Central memory CD8-positive, alpha-beta T cell (primary cell): ENCODE measurements around the gene GTF3C2.
"Not testable (repeated sequence)": the region's sequence is repeated elsewhere in the genome, so short reads cannot be mapped to it uniquely, and the experiment has no call there.

Source experiments
- ATAC-seq: fragments of 150-1000 bp; cut with Tn5 transposase; replicated peaks from 2 replicates; pipeline ENCODE4 v1.10.0; 2022; ENCODE audit warnings: mild to moderate bottlenecking, moderate FRiP score, moderate number of reproducible peaks; ENCODE audit not compliant: poor library complexity, severe bottlenecking; ENCODE audit errors: extremely low read depth
- DNase-seq, 2 donors: peaks; one replicate each; pipeline ENCODE4 v3.0.0; 2021; ENCODE audit warnings: low spot score in 2 of 2
- H3K27ac Mint-ChIP-seq: one replicate; pipeline ENCODE4 v1.8.0; 2022; ENCODE audit warnings: low read depth, mild to moderate bottlenecking, moderate library complexity, mixed read lengths
- H3K27me3 Mint-ChIP-seq: one replicate; pipeline ENCODE4 v1.8.0; 2022; ENCODE audit warnings: mixed read lengths
- H3K36me3 Mint-ChIP-seq: one replicate; pipeline ENCODE4 v1.8.0; 2022; ENCODE audit warnings: mild to moderate bottlenecking, moderate library complexity, mixed read lengths; ENCODE audit not compliant: insufficient read depth
- H3K4me1 Mint-ChIP-seq: one replicate; pipeline ENCODE4 v1.8.0; 2022; ENCODE audit warnings: mixed read lengths
- H3K4me3 Mint-ChIP-seq: one replicate; pipeline ENCODE4 v1.8.0; 2022; ENCODE audit warnings: mild to moderate bottlenecking, moderate library complexity, mixed read lengths
- H3K9me3 Mint-ChIP-seq: one replicate; pipeline ENCODE4 v1.8.0; 2022; ENCODE audit warnings: mixed read lengths

GTF3C2 gene

DNA sequence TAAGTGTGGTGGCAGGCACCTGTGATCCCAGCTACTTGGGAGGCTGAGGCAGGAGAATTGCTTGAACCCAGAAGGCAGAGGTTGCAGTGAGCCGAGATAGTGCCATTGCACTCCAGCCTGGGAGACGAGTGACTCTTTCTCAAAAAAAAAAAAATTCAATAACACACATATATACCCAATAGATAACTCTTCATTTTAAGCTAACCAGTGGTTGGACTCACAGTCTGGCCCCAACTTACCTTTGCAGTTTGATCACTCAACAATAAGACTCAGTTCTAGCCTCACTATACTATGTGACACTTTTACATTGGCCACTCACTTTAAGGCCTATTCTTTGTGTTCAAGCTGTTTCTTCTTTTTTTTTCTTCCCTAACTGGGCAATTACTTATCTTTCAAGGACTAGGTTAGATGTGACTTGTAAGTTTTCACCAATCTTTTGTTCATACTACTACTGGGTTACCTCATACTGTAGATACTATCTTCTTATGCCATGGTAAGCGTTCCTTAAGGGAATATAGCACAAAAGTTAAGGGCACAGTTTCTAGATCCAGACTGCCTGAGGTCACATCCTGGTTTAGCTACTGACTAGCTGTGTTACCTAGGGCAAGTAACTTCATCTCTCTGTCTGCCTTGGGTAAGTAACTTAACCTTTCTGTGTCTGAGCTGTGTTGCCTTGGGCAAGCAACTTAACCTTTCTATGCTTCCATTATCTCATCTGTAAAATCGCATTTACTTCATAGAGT is 6.3 kb upstream of the GTF3C2 start:
- Mint-ChIP-seq H3K27me3 (no peaks in the 10 kb centered on the region), H3K27ac (no peak overlapping the region), H3K36me3 (peaks cover 11% of the 10 kb centered on the region), H3K4me1 (peaks cover 10% of the 10 kb centered on the region), H3K9me3 (no peaks in the 10 kb centered on the region), H3K4me3 (no peak overlapping the region)
- DNase-seq (no peak), ATAC-seq (no peak)

DNA sequence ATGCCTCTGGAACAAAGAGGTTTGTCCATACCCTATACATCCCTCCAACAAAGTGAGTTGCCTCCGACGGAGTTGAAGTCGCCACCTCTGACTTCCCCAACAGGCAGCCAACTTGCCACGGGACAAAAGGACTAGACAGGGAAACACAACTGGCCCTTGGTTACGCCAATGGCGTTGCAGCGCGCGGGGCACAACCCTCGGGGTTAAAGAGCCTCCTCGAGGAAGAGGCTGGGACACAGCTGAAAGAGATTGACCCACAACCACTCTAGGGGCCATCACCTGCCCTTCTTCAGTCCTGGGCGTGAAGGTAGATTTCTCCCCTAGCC is 545 bp downstream of the GTF3C2 start:
- H3K4me1 Mint-ChIP-seq, result peaks cover 54% of the 10 kb centered on the region
- H3K27ac Mint-ChIP-seq, result peak overlapping the region; percentile 99
- H3K27me3 Mint-ChIP-seq, result no peaks in the 10 kb centered on the region
- no peak for DNase-seq
- no peaks in the 10 kb centered on the region for H3K9me3 Mint-ChIP-seq
- ATAC-seq, result peak; percentile 26
- H3K4me3 Mint-ChIP-seq, result peak overlapping the region; percentile 96
- peaks cover 16% of the 10 kb centered on the region for H3K36me3 Mint-ChIP-seq

DNA sequence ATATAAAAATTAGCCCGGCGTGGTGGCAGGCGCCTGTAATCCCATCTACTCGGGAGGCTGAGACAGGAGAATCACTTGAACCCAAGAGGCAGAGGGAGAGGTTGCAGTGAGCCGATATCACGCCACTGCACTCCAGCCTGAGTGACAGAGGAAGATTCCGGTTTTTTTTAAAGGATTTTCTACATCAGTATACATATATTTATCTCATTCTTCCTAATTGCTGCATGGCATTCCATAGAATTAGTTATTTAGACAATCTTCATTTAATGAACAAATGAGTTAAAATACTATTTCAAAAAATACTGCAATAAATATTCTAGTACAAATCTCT is 2.0 kb downstream of the GTF3C2 start:
- no peaks in the 10 kb centered on the region for H3K27me3 Mint-ChIP-seq
- no peak for ATAC-seq
- no peak overlapping the region for H3K27ac Mint-ChIP-seq
- no peaks in the 10 kb centered on the region for H3K9me3 Mint-ChIP-seq
- peaks cover 60% of the 10 kb centered on the region for H3K4me1 Mint-ChIP-seq
- DNase-seq, result no peak
- peaks cover 18% of the 10 kb centered on the region for H3K36me3 Mint-ChIP-seq
- no peak overlapping the region for H3K4me3 Mint-ChIP-seq

DNA sequence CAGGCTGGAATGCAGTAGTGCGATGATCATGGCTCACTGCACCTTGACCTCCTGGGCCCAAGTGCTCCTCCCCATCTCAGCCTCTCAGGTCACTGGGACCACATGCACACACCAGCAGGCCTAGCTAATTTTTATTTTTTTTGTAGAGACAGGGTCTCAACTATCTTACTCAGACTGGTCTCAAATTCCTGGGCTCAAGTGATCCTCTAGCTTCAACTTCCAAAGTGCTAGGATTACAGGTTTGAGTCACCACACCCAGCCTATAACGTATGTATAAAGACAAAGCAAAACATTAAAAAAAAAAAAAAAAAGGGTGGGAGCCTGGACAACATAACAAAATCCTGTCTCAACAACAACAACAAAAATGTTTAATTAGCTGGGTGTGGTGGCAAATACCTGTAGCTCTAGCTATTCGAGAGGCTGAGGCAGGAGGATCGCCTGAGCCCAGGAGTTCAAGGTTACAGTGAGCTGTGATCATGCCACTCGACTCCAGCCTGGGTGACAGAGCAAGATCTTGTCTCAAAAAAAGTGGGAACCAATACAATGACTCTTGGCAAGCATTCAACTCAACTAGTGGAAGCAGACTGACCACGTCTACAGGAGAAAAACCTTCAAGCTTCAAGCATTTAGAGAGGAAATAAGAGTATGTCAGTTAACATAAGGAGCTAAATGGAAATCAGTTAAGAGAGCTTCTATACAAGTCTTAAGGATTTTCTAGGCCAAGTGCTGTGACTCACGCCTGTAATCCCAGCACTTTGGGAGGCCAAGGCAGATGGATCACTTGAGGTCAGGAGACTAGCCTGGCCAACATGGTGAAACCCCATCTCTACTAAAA is 2.6 kb downstream of the GTF3C2 start:
- no peak for ATAC-seq
- Mint-ChIP-seq H3K4me3 (no peak overlapping the region), H3K27ac (peak overlapping the region; percentile 78), H3K4me1 (peaks cover 60% of the 10 kb centered on the region), H3K27me3 (no peaks in the 10 kb centered on the region), H3K9me3 (no peaks in the 10 kb centered on the region), H3K36me3 (peaks cover 20% of the 10 kb centered on the region)
- no peak for DNase-seq

DNA sequence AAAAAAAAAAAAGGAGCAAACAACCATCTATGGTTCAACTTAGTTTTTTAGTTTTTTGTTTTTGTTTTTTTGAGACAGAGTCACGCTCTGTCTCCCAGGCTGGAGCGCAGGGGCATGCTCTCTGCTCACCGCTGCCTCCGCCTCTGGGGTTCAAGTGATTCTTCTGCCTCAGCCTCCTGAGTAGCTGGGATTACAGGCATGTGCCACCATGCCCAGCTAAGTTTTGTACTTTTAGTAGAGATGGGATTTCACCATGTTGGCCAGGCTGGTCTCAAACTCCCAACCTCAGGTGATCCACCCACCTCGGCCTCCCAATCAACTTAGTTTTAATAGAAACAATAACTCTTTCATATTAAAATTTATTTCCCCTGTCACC is 3.2 kb downstream of the GTF3C2 start:
- Mint-ChIP-seq H3K36me3 (peaks cover 18% of the 10 kb centered on the region), H3K27ac (peak overlapping the region; percentile 78)

DNA sequence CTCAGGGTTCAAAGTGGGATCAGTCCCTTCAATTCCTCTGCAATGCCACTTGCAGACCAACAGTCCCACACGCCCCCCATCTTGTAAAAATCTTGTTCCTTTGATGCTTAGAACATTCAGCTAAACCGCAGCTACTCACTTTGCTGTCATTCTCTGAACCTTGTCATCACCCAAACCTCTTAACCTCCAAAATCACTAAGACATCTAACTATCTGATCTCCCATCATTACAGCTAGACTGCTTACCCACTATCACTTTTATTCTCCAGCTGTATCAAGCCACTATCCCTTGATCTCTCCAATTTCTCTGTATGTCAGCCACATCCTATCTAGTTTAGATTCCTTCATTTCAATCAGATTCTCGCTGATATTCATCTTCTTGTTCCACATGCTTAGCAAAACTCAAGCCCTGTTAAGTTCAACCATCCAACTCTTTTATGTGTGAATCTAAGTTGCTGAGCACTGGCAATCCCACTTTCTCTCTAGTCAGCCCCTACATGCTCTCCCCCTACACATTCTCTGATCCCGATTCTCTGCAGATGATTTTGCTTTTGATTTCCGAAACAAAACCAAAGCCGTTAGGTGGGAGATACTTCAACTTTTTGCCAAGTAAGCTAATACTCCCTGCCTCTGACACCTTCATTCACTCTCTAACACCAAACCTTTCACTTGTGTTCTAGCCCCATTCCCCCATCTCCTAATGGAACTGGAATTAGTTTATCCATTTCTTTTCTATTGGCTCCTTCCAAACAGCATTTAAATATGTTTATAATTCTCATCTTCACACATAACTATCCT is 4.6 kb downstream of the GTF3C2 start:
- Mint-ChIP-seq H3K4me1 (peaks cover 50% of the 10 kb centered on the region), H3K27ac (peak overlapping the region; percentile 68), H3K4me3 (no peak overlapping the region), H3K9me3 (no peaks in the 10 kb centered on the region), H3K36me3 (peaks cover 20% of the 10 kb centered on the region), H3K27me3 (no peaks in the 10 kb centered on the region)
- no peak for DNase-seq
- ATAC-seq, result no peak

More for the DNA sequence above, 3.2 kb downstream of the GTF3C2 start:
- peaks cover 55% of the 10 kb centered on the region for H3K4me1 Mint-ChIP-seq
- not testable (repeated sequence) for H3K27me3 Mint-ChIP-seq, ATAC-seq, DNase-seq, H3K4me3 Mint-ChIP-seq, H3K9me3 Mint-ChIP-seq

DNA sequence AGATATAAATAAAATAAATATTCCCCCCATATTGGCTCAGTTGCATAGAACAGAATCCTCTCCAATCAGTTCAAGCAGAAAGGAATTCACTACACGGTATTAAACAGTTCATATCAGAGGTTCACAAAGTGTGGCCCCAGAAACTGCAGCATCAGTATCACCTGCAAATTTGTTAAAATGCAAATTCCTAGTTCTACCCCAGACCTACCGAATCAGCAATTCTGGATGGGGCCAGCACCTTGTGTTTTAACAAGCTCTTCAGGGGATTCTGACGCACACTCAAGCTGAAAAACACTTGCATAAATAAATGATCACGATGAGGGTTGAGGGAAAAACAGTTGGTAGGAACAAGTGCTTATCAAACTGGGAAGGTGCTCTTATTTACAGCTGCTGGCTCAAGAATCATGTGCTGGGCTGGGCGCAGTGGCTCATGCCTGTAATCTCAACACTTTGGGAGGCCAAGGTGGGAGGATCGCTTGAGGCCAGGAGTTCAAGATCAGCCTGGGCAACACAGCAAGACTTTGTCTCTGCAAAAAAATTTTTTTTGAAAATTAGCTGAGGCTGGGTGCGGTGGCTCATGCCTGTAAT is 6.4 kb downstream of the GTF3C2 start:
- peaks cover 6% of the 10 kb centered on the region for H3K36me3 Mint-ChIP-seq
- H3K27ac Mint-ChIP-seq, result no peak overlapping the region
- H3K4me3 Mint-ChIP-seq, result no peak overlapping the region
- H3K27me3 Mint-ChIP-seq, result no peaks in the 10 kb centered on the region
- ATAC-seq (no peak), DNase-seq (no peak)
- no peaks in the 10 kb centered on the region for H3K9me3 Mint-ChIP-seq
- peaks cover 42% of the 10 kb centered on the region for H3K4me1 Mint-ChIP-seq

DNA sequence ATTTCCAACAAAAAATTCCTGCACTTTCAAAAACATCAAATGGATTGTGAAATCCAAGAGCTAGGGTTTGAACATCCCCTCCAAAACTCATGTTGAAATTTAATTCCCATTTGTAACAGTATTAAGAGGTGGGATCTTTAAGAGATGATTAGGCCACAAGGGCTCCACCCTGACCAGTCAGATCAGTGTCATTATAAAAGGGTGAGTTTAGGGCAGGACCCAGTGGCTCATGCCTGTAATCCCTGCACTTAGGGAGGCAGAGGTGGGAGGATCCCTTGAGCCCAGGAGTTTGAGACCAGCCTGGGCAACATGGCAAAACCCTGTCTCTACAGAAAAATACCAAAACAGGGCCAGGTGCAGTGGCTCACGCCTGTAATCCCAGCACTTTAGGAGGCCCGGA is 8.9 kb downstream of the GTF3C2 start:
- Mint-ChIP-seq H3K4me3 (no peak overlapping the region), H3K36me3 (peaks cover 10% of the 10 kb centered on the region), H3K4me1 (peaks cover 34% of the 10 kb centered on the region), H3K27me3 (no peaks in the 10 kb centered on the region), H3K27ac (peak overlapping the region; percentile 29), H3K9me3 (no peaks in the 10 kb centered on the region)
- DNase-seq (no peak), ATAC-seq (no peak)

DNA sequence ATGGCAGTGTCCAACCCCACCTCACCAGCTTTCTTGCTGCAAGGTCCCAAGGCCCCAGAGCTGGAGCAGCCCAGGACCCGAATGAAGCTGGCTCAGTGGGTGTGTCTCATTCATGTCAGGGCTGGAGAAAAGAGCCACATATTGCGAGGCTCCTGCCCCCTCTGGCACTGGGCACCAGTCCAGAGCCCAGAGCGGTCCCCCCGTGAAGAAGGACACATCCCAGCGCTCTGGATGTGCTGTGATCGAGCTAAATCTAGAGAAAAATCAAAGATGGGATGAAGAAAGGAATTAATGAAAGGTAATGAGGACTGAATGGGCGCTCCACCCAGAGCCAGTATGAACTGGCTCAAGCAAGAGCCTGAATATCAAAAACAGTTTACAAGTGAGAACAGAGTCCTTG is 20.4 kb downstream of the GTF3C2 start:
- H3K36me3 Mint-ChIP-seq, result peaks cover 48% of the 10 kb centered on the region

DNA sequence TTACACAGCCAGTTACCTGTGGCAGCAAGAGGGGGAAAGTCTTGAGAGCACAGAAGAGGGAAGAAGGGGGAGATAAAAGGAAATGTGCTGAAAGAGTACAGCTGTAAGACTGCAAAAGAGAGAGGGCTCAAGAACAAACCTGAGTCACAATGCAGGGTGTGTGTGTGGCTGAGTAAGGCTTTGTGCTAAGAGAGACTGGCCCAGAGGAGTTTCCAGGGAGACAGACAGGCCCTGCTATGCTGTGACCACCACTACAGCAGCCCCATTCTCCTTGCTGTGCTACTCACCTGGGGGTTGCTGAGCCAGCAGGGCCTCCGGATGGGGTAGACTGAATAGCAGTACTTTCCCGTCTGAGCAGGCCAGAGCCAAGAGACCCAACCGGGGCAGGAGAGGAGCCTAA is 21.3 kb downstream of the GTF3C2 start:
- Mint-ChIP-seq H3K9me3 (no peaks in the 10 kb centered on the region), H3K4me3 (no peak overlapping the region), H3K36me3 (peaks cover 42% of the 10 kb centered on the region), H3K4me1 (no peaks in the 10 kb centered on the region), H3K27ac (peak overlapping the region; percentile 68), H3K27me3 (no peaks in the 10 kb centered on the region)
- DNase-seq, result no peak
- ATAC-seq, result no peak

More for the DNA sequence above, 20.4 kb downstream of the GTF3C2 start:
- ATAC-seq (no peak), DNase-seq (no peak)
- no peaks in the 10 kb centered on the region for H3K27me3 Mint-ChIP-seq
- H3K9me3 Mint-ChIP-seq, result no peaks in the 10 kb centered on the region
- H3K4me1 Mint-ChIP-seq, result no peaks in the 10 kb centered on the region
- peak overlapping the region; percentile 68 for H3K27ac Mint-ChIP-seq
- H3K4me3 Mint-ChIP-seq, result no peak overlapping the region

DNA sequence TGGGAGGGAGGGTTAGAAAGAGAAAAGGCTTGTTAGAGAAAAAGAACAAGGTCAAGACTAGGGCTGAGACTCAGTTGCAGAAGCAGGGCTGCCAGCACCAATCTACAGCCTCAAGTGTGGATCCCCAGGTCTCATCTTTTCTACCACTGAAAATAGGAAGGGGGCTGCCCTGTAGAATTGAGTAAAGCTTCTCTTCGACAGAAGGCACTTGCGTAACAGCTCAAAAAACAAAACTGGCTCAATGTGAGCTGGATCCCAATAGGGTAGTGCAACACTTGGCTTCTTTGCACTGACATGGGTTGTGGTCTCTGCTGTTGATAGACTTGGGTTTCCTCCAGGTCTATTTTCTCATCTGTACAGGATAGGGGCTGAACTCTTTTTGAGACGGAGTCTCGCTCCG is 31.8 kb downstream of the GTF3C2 start:
- no peak for DNase-seq
- Mint-ChIP-seq H3K9me3 (no peaks in the 10 kb centered on the region), H3K4me1 (peaks cover 30% of the 10 kb centered on the region), H3K36me3 (peaks cover 37% of the 10 kb centered on the region), H3K4me3 (peak overlapping the region; percentile 100), H3K27me3 (no peaks in the 10 kb centered on the region), H3K27ac (peak overlapping the region; percentile 100)
- no peak for ATAC-seq

DNA sequence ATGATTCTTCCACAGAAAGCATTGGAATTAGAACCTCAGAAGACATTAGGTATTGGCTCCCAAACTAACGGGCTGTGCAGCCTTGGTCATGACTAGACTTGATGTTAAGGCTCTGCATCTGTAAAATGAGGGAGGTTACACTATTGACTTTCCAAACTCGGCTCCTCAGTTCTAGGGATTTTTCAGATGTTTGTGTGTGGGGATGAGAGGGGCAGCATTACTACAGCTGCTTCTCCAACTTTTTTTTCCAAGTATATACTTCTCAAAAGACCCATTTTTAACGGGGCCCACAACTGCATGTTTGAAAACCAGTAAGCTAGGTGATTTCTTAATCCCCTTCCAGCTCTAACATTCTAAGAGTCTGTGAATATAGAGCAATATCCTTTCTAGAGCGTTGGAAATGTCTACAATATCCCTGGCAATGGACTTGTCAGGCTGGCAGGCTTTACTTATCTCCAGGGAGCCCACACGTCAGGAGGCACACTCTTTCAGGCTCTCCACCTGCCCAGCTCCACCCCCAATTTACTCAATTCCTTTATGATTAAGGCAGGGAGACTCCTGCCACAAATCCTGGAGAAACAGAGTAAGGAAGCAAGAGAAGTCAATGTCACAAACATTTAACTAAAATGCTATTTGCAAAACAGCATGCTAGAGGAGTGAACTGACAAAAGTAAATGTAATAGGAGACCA is 32.8 kb downstream of the GTF3C2 start:
- Mint-ChIP-seq H3K27me3 (no peaks in the 10 kb centered on the region), H3K9me3 (no peaks in the 10 kb centered on the region), H3K4me3 (peak overlapping the region; percentile 100), H3K4me1 (peaks cover 30% of the 10 kb centered on the region), H3K36me3 (peaks cover 31% of the 10 kb centered on the region), H3K27ac (peak overlapping the region; percentile 100)
- ATAC-seq (peak; percentile 6), DNase-seq (no peak)
